WTC11 (cell line): ENCODE data around the gene LRRC8C. TPM values are rescaled to one million over a fixed set of nuclear protein-coding genes. Genes with fewer than 3 reads are reported as not detected.

Source experiments
- ATAC-seq: fragments of 200-7000 bp; cut with Tn5 transposase; 2 replicates; pipeline ENCODE4 v1.10.0; 2021; ENCODE audit warnings: mild to moderate bottlenecking, moderate library complexity
- CTCF ChIA-PET: fragments of 300-600 bp; sonication (Branson Sonifier 250); formaldehyde crosslinking; loops from one replicate; lab custom pipeline; 2021; ENCODE audit warnings: antibody characterized with exemption; lab: Charles Lee
- POLR2A ChIA-PET: fragments of 350-600 bp; sonication (Branson Sonifier 250); formaldehyde crosslinking; loops from one replicate; lab custom pipeline; 2021; ENCODE audit warnings: antibody characterized with exemption; lab: Charles Lee
- DNase-seq: peaks from one replicate; pipeline ENCODE4 v3.0.0; 2021; ENCODE audit warnings: low spot score
- H3K27ac Mint-ChIP-seq: 2 replicates; pipeline ENCODE4 v1.8.0; 2021; ENCODE audit warnings: mixed read lengths
- H3K27me3 Mint-ChIP-seq: 2 replicates; pipeline ENCODE4 v1.8.0; 2021; ENCODE audit warnings: low read depth, mild to moderate bottlenecking, moderate library complexity, mixed read lengths
- H3K36me3 Mint-ChIP-seq: 2 replicates; pipeline ENCODE4 v1.8.0; 2021; ENCODE audit warnings: mixed read lengths
- H3K4me1 Mint-ChIP-seq: 2 replicates; pipeline ENCODE4 v1.8.0; 2022; ENCODE audit warnings: mixed read lengths
- H3K4me3 Mint-ChIP-seq: 2 replicates; pipeline ENCODE4 v1.8.0; 2021; ENCODE audit warnings: mild to moderate bottlenecking, moderate library complexity, mixed read lengths
- H3K9me3 Mint-ChIP-seq: 2 replicates; pipeline ENCODE4 v1.8.0; 2021; ENCODE audit warnings: mixed read lengths
- FOXJ3 ChIP-seq: sonication (generic); formaldehyde crosslinking; IDR thresholded peaks from 2 replicates; pipeline ENCODE4 v1.9.0; 2021; ENCODE audit warnings: missing genetic modification reagents, mild to moderate bottlenecking, borderline replicate concordance
- FOXK1 ChIP-seq: sonication (generic); formaldehyde crosslinking; IDR thresholded peaks from 2 replicates; pipeline ENCODE4 v1.8.0; 2022; ENCODE audit warnings: mild to moderate bottlenecking, moderate library complexity, missing genetic modification reagents
- FOXP1 ChIP-seq: sonication (generic); formaldehyde crosslinking; IDR thresholded peaks from 2 replicates; pipeline ENCODE4 v1.8.0; 2022; ENCODE audit warnings: missing genetic modification reagents, mild to moderate bottlenecking, moderate library complexity, borderline replicate concordance
- GABPB1 ChIP-seq: sonication (generic); formaldehyde crosslinking; IDR thresholded peaks from 2 replicates; pipeline ENCODE4 v1.8.1; 2023; ENCODE audit warnings: mild to moderate bottlenecking, missing genetic modification reagents
- GTF2I ChIP-seq: fragments of 250-450 bp; sonication (Bioruptor Pico); conservative IDR thresholded peaks from 2 replicates; pipeline ENCODE4 v1.4.0; 2021; ENCODE audit warnings: mild to moderate bottlenecking
- IRF2 ChIP-seq: sonication (generic); formaldehyde crosslinking; IDR thresholded peaks from 2 replicates; pipeline ENCODE4 v1.8.0; 2022; ENCODE audit warnings: low read depth, missing genetic modification reagents, borderline replicate concordance
- MXD4 ChIP-seq: fragments of 250-450 bp; sonication (Bioruptor Pico); IDR thresholded peaks from 2 replicates; pipeline ENCODE4 v1.8.0; 2021; ENCODE audit warnings: mild to moderate bottlenecking, moderate library complexity, borderline replicate concordance
- NFATC4 ChIP-seq: fragments of 250-450 bp; sonication (Bioruptor Pico); IDR thresholded peaks from 2 replicates; pipeline ENCODE4 v1.9.0; 2021; ENCODE audit warnings: mild to moderate bottlenecking
- NR1H2 ChIP-seq: sonication (generic); formaldehyde crosslinking; IDR thresholded peaks from 2 replicates; pipeline ENCODE4 v1.9.0; 2021; ENCODE audit warnings: mild to moderate bottlenecking, moderate library complexity, missing genetic modification reagents
- RORB ChIP-seq: fragments of 250-450 bp; sonication (Bioruptor Pico); IDR thresholded peaks from 2 replicates; pipeline ENCODE4 v1.9.0; 2021; ENCODE audit warnings: mild to moderate bottlenecking
- TEAD4 ChIP-seq: sonication (generic); formaldehyde crosslinking; IDR thresholded peaks from 2 replicates; pipeline ENCODE4 v1.8.0; 2022; ENCODE audit warnings: mild to moderate bottlenecking, missing genetic modification reagents
- ZBTB21 ChIP-seq: sonication (generic); formaldehyde crosslinking; IDR thresholded peaks from 2 replicates; pipeline ENCODE4 v1.8.1; 2023; ENCODE audit warnings: mild to moderate bottlenecking, missing genetic modification reagents, borderline replicate concordance
- ZNF219 ChIP-seq: sonication (generic); formaldehyde crosslinking; IDR thresholded peaks from 2 replicates; pipeline ENCODE4 v1.8.0; 2023; ENCODE audit warnings: missing genetic modification reagents, mild to moderate bottlenecking, borderline replicate concordance
- ZNF317 ChIP-seq: sonication (generic); formaldehyde crosslinking; IDR thresholded peaks from 2 replicates; pipeline ENCODE4 v1.8.1; 2023; ENCODE audit warnings: low read depth, mild to moderate bottlenecking, moderate library complexity, missing genetic modification reagents, borderline replicate concordance
- ZNF416 ChIP-seq: fragments of 250-450 bp; sonication (Bioruptor Pico); IDR thresholded peaks from 2 replicates; pipeline ENCODE4 v1.9.0; 2021; ENCODE audit warnings: mild to moderate bottlenecking, inconsistent platforms
- total RNA-seq: library from RNA; stranded (reverse); gene quantifications from 3 replicates; pipeline ENCODE4 v1.2.3, GENCODE V29; 2021
- TF ChIP-seq, protein P1 (sequence below): fragments of 250-450 bp; sonication (Bioruptor Pico); IDR thresholded peaks from 2 replicates; pipeline ENCODE4 v1.9.0; 2021; ENCODE audit warnings: mild to moderate bottlenecking, borderline replicate concordance
- TF ChIP-seq, protein P2 (sequence below): sonication (generic); formaldehyde crosslinking; conservative IDR thresholded peaks from 2 replicates; pipeline ENCODE4 v1.8.1; 2023; ENCODE audit warnings: mild to moderate bottlenecking, low read depth, missing genetic modification reagents, moderate library complexity
- TF ChIP-seq, protein P3 (sequence below): fragments of 250-450 bp; sonication (Bioruptor Pico); conservative IDR thresholded peaks from 2 replicates; pipeline ENCODE4 v1.9.0; 2021; ENCODE audit warnings: mild to moderate bottlenecking

The LRRC8C gene
- total RNA-seq, 1 experiment from 2014 or later, result 1.8 TPM

DNA sequence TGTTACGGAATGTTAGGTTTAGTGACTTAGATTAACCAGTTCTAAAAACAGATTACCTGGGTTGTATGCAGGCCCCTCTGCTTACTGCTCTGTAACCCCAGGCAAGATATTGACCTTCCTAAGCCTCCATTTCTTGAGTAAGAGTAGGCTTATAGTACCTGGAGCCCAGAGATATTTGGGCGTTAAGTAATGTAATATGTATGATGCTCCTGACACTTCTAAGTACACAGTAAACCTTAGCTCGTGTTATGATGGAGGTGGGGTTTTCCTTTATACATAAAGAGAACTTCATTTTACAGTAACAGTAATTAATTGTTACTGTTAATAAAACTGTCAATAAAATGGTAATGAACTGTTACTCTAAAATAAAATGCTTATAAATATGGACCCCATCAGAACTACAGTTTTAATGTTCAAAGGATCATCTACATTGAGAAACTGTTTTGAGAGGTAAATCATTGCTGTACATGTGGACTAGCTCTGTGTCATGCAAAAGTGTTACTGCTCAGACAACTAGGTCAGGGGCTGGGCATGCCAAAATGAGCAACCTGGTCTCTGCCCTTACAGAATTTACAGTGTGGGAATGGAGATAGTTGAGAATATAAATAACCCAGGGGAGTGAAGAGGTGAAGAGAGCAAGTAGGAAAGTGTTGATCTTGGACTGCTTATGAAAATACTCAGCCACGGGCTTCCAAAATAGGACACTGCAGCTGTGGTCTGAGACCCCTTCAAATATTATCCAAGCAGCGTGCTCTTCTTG, 26.6 kb downstream of the LRRC8C start:
- Mint-ChIP-seq H3K27me3 (no peaks in the 10 kb centered on the region), H3K4me1 (no peaks in the 10 kb centered on the region), H3K9me3 (peaks cover 10% of the 10 kb centered on the region), H3K36me3 (no peaks in the 10 kb centered on the region), H3K27ac (no peak overlapping the region), H3K4me3 (no peak overlapping the region)
- no peak for TF ChIP-seq ZNF219 (CRISPR knock-in tag)
- TF ChIP-seq GTF2I (CRISPR knock-in tag), result no peak
- TF ChIP-seq FOXJ3 (CRISPR knock-in tag), result no peak
- TF ChIP-seq, protein P1, sequence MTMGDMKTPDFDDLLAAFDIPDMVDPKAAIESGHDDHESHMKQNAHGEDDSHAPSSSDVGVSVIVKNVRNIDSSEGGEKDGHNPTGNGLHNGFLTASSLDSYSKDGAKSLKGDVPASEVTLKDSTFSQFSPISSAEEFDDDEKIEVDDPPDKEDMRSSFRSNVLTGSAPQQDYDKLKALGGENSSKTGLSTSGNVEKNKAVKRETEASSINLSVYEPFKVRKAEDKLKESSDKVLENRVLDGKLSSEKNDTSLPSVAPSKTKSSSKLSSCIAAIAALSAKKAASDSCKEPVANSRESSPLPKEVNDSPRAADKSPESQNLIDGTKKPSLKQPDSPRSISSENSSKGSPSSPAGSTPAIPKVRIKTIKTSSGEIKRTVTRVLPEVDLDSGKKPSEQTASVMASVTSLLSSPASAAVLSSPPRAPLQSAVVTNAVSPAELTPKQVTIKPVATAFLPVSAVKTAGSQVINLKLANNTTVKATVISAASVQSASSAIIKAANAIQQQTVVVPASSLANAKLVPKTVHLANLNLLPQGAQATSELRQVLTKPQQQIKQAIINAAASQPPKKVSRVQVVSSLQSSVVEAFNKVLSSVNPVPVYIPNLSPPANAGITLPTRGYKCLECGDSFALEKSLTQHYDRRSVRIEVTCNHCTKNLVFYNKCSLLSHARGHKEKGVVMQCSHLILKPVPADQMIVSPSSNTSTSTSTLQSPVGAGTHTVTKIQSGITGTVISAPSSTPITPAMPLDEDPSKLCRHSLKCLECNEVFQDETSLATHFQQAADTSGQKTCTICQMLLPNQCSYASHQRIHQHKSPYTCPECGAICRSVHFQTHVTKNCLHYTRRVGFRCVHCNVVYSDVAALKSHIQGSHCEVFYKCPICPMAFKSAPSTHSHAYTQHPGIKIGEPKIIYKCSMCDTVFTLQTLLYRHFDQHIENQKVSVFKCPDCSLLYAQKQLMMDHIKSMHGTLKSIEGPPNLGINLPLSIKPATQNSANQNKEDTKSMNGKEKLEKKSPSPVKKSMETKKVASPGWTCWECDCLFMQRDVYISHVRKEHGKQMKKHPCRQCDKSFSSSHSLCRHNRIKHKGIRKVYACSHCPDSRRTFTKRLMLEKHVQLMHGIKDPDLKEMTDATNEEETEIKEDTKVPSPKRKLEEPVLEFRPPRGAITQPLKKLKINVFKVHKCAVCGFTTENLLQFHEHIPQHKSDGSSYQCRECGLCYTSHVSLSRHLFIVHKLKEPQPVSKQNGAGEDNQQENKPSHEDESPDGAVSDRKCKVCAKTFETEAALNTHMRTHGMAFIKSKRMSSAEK, result no peak
- no peak for TF ChIP-seq NFATC4 (CRISPR knock-in tag)
- TF ChIP-seq FOXP1, result no peak
- TF ChIP-seq TEAD4, result no peak
- TF ChIP-seq NR1H2 (CRISPR knock-in tag), result no peak
- TF ChIP-seq, protein P2, sequence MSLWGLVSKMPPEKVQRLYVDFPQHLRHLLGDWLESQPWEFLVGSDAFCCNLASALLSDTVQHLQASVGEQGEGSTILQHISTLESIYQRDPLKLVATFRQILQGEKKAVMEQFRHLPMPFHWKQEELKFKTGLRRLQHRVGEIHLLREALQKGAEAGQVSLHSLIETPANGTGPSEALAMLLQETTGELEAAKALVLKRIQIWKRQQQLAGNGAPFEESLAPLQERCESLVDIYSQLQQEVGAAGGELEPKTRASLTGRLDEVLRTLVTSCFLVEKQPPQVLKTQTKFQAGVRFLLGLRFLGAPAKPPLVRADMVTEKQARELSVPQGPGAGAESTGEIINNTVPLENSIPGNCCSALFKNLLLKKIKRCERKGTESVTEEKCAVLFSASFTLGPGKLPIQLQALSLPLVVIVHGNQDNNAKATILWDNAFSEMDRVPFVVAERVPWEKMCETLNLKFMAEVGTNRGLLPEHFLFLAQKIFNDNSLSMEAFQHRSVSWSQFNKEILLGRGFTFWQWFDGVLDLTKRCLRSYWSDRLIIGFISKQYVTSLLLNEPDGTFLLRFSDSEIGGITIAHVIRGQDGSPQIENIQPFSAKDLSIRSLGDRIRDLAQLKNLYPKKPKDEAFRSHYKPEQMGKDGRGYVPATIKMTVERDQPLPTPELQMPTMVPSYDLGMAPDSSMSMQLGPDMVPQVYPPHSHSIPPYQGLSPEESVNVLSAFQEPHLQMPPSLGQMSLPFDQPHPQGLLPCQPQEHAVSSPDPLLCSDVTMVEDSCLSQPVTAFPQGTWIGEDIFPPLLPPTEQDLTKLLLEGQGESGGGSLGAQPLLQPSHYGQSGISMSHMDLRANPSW, result no peak
- no peak for TF ChIP-seq ZNF416
- no peak for TF ChIP-seq ZBTB21
- TF ChIP-seq ZNF317 (CRISPR knock-in tag), result no peak
- no peak for TF ChIP-seq IRF2 (CRISPR knock-in tag)
- no peak for TF ChIP-seq FOXK1
- TF ChIP-seq RORB (CRISPR knock-in tag), result no peak
- TF ChIP-seq MXD4 (CRISPR knock-in tag), result no peak
- TF ChIP-seq GABPB1, result no peak
- TF ChIP-seq, protein P3, sequence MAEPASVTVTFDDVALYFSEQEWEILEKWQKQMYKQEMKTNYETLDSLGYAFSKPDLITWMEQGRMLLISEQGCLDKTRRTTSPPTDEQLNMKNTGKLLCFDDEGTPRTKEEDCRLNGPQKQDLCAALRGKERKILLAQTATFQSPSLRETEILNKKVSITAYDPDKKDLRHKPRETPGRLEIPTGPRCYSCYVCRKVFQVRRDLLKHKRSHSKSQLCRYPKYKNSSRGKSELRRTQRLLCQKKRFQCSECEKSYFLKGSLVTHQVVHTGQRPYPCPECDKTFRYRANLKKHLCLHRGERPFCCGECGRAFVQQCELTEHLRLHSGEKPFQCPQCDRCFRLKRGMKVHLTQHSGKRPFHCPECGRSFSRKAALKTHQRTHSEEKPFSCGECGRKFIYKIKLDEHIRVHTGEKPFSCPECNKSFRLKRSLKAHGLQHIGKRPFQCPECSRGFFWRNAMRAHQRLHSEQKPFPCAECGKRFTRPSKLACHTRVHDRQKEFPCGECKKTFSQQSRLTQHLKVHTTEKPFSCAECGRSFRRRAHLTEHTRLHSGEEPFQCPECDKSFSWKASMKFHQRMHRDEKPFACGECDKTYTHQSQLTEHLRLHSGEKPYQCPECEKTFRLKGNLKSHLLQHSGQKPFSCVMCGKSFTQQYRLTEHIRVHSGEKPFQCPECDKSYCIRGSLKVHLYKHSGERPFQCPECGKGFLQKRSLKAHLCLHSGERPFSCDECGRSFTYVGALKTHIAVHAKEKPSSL (CRISPR knock-in tag), result no peak
- ChIA-PET POLR2A (no interaction called here), CTCF (interaction anchor here (0.6 kb wide), 1 partner anchor 291 kb away, joined by 4 read pairs; no protein-coding TSS in a partner anchor)
- no peak for DNase-seq
- no peak for ATAC-seq
